Kidney epithelial cell (primary cell): Measurements from ENCODE around the gene GALNT1. TPM values are rescaled to one million over a fixed set of nuclear protein-coding genes. Genes with fewer than 3 reads are reported as not detected.

ENCODE experiments used
- DNase-seq: peaks from one replicate; pipeline ENCODE4 v3.0.0-alpha.2; 2010; ENCODE audit warnings: low read depth
- H3K27me3 ChIP-seq: 2 replicates; pipeline ENCODE4 v1.6.0; 2011; ENCODE audit warnings: low read length; ENCODE audit not compliant: control insufficient read depth, insufficient read depth
- H3K36me3 ChIP-seq: 2 replicates; pipeline ENCODE4 v1.5.1; 2011; ENCODE audit warnings: low read length; ENCODE audit not compliant: control insufficient read depth, insufficient read depth
- H3K4me3 ChIP-seq: 2 replicates; pipeline ENCODE4 v1.5.1; 2011; ENCODE audit warnings: low read depth, mild to moderate bottlenecking, control low read depth, low read length
- CTCF ChIP-seq: IDR thresholded peaks from 2 replicates; pipeline ENCODE4 v1.5.1; 2011; ENCODE audit warnings: mild to moderate bottlenecking, moderate library complexity, low read length, control low read depth, inconsistent platforms; ENCODE audit not compliant: insufficient read depth, poor library complexity, severe bottlenecking
- total RNA-seq: library from RNA; depleted of rRNA; stranded (reverse); fragments of >200 nt; gene quantifications from 2 replicates; pipeline ENCODE4 v1.2.3, GENCODE V29; 2015

Gene GALNT1
- total RNA-seq, 1 donor from 2014 or later: 53.2 TPM

GRCh38 chr18:35754464-35754863, 172.9 kb downstream of the GALNT1 start:
- peaks cover 11% of the 10 kb centered on the region for H3K27me3 ChIP-seq
- DNase-seq: no peak
- TF ChIP-seq CTCF: no peak

GRCh38 chr18:35755369-35755768, 173.8 kb downstream of the GALNT1 start:
- no peak overlapping the region for H3K4me3 ChIP-seq
- H3K36me3 ChIP-seq: no peaks in the 10 kb centered on the region
- H3K27me3 ChIP-seq: peaks cover 11% of the 10 kb centered on the region
- no peak for TF ChIP-seq CTCF
- no peak for DNase-seq

More at GRCh38 chr18:35754464-35754863, 172.9 kb downstream of the GALNT1 start:
- Histone ChIP-seq H3K4me3 (no peak overlapping the region), H3K36me3 (no peaks in the 10 kb centered on the region)

- no peak for DNase-seq
- H3K4me3 ChIP-seq: no peak overlapping the region
- H3K36me3 ChIP-seq: no peaks in the 10 kb centered on the region
- peaks cover 11% of the 10 kb centered on the region for H3K27me3 ChIP-seq
- peak; percentile 70 for TF ChIP-seq CTCF
Observed at GRCh38 chr18:35756506-35757117, 175.1 kb downstream of the GALNT1 start.

Other genes with a start within 250 kb of the GALNT1 start
- 39.4 and 40.7 TPM in 2 replicates for gene ZNF24, start 237.3 kb upstream of the GALNT1 start, total RNA-seq
- gene ZNF396, start 204.4 kb upstream of the GALNT1 start, total RNA-seq: 2.0 and 3.3 TPM in 2 replicates
- gene INO80C, start 83.8 kb upstream of the GALNT1 start, total RNA-seq: 6.9 and 11.3 TPM in 2 replicates